Measurements from ENCODE around the gene NBPF9.
"Not testable (repeated sequence)": the region's sequence is repeated elsewhere in the genome, so short reads cannot be mapped to it uniquely, and the experiment has no call there.

The NBPF9 gene

GRCh38 chr1:149110343-149110742 is 7.0 kb upstream of the NBPF9 start:
- not testable (repeated sequence) for H3K27me3 ChIP-seq (ENCODE audit: insufficient read depth, low read length)

GRCh38 chr1:149102574-149102973 is 777 bp downstream of the NBPF9 start:
- H4K8ac ChIP-seq (ENCODE audit: low read depth, low read length); H3K14ac ChIP-seq (ENCODE audit: low read length); H3K79me2 ChIP-seq (ENCODE audit: control insufficient read depth, insufficient read depth, low read length, poor library complexity); H3K79me1 ChIP-seq (ENCODE audit: low read length); H3K36me3 ChIP-seq (ENCODE audit: control insufficient read depth in 1 of 2, insufficient read depth in 2 of 2, low read length in 2 of 2); H3K27me3 ChIP-seq (ENCODE audit: insufficient read depth, low read length); H3K4me3 ChIP-seq (ENCODE audit: low read depth, low read length); H2AFZ ChIP-seq (ENCODE audit: insufficient read depth, low read length, poor library complexity); H3K4me1 ChIP-seq (ENCODE audit: control insufficient read depth in 1 of 2, insufficient read depth in 2 of 2, low read length in 2 of 2); H3K18ac ChIP-seq (ENCODE audit: low read length); H3K4ac ChIP-seq (ENCODE audit: low read depth, low read length); DNase-seq; H3K23ac ChIP-seq (ENCODE audit: low read length); H2AK5ac ChIP-seq (ENCODE audit: low read length); H3K27ac ChIP-seq (ENCODE audit: low read depth, low read length); H4K12ac ChIP-seq (ENCODE audit: low read depth, low read length); H2BK120ac ChIP-seq (ENCODE audit: insufficient read depth, low read length, poor library complexity); H3K9ac ChIP-seq (ENCODE audit: low read length); H2BK12ac ChIP-seq (ENCODE audit: low read length); H4K91ac ChIP-seq (ENCODE audit: low read depth, low read length); H2BK5ac ChIP-seq (ENCODE audit: low read depth, low read length, poor library complexity); H3K9me3 ChIP-seq (ENCODE audit: insufficient read depth, low read depth, low read length): not testable (repeated sequence)
- peak overlapping the region; percentile 47 for H3K4me2 ChIP-seq (ENCODE audit: low read length)
- WGBS (ENCODE audit: extremely low coverage, insufficient coverage, insufficient read length): no CpG with 5 or more reads among the region's 16 CpGs

More at GRCh38 chr1:149110343-149110742, 7.0 kb upstream of the NBPF9 start:
- H3K79me1 ChIP-seq (ENCODE audit: low read length); H4K8ac ChIP-seq (ENCODE audit: low read depth, low read length); H3K18ac ChIP-seq (ENCODE audit: low read length); H2BK5ac ChIP-seq (ENCODE audit: low read depth, low read length, poor library complexity); H3K4me2 ChIP-seq (ENCODE audit: low read length); H2AK5ac ChIP-seq (ENCODE audit: low read length); H3K23ac ChIP-seq (ENCODE audit: low read length); H3K4ac ChIP-seq (ENCODE audit: low read depth, low read length); H3K36me3 ChIP-seq (ENCODE audit: control insufficient read depth in 1 of 2, insufficient read depth in 2 of 2, low read length in 2 of 2); H3K79me2 ChIP-seq (ENCODE audit: control insufficient read depth, insufficient read depth, low read length, poor library complexity); H3K4me3 ChIP-seq (ENCODE audit: low read depth, low read length); H3K9ac ChIP-seq (ENCODE audit: low read length); H2BK120ac ChIP-seq (ENCODE audit: insufficient read depth, low read length, poor library complexity); H3K9me3 ChIP-seq (ENCODE audit: insufficient read depth, low read depth, low read length); H3K14ac ChIP-seq (ENCODE audit: low read length); H4K91ac ChIP-seq (ENCODE audit: low read depth, low read length); H3K27ac ChIP-seq (ENCODE audit: low read depth, low read length); H4K12ac ChIP-seq (ENCODE audit: low read depth, low read length); DNase-seq; H2AFZ ChIP-seq (ENCODE audit: insufficient read depth, low read length, poor library complexity); H2BK12ac ChIP-seq (ENCODE audit: low read length); H3K4me1 ChIP-seq (ENCODE audit: control insufficient read depth in 1 of 2, insufficient read depth in 2 of 2, low read length in 2 of 2): not testable (repeated sequence)
- WGBS (ENCODE audit: extremely low coverage, insufficient coverage, insufficient read length): no CpG with 5 or more reads among the region's 2 CpGs

- no CpG with 5 or more reads among the region's 8 CpGs for WGBS (ENCODE audit: extremely low coverage, insufficient coverage, insufficient read length)
- not testable (repeated sequence) for H3K79me2 ChIP-seq (ENCODE audit: control insufficient read depth, insufficient read depth, low read length, poor library complexity); H3K9me3 ChIP-seq (ENCODE audit: insufficient read depth, low read depth, low read length); H3K4me2 ChIP-seq (ENCODE audit: low read length); H3K4me3 ChIP-seq (ENCODE audit: low read depth, low read length); H3K4me1 ChIP-seq (ENCODE audit: control insufficient read depth in 1 of 2, insufficient read depth in 2 of 2, low read length in 2 of 2); H4K91ac ChIP-seq (ENCODE audit: low read depth, low read length); H3K9ac ChIP-seq (ENCODE audit: low read length); H3K36me3 ChIP-seq (ENCODE audit: control insufficient read depth in 1 of 2, insufficient read depth in 2 of 2, low read length in 2 of 2); H3K27me3 ChIP-seq (ENCODE audit: insufficient read depth, low read length); H4K8ac ChIP-seq (ENCODE audit: low read depth, low read length); H2AFZ ChIP-seq (ENCODE audit: insufficient read depth, low read length, poor library complexity); H3K79me1 ChIP-seq (ENCODE audit: low read length); H3K18ac ChIP-seq (ENCODE audit: low read length); H2AK5ac ChIP-seq (ENCODE audit: low read length); H3K14ac ChIP-seq (ENCODE audit: low read length); H2BK5ac ChIP-seq (ENCODE audit: low read depth, low read length, poor library complexity); H2BK12ac ChIP-seq (ENCODE audit: low read length); H3K4ac ChIP-seq (ENCODE audit: low read depth, low read length); H2BK120ac ChIP-seq (ENCODE audit: insufficient read depth, low read length, poor library complexity); DNase-seq; H3K23ac ChIP-seq (ENCODE audit: low read length); H4K12ac ChIP-seq (ENCODE audit: low read depth, low read length); H3K27ac ChIP-seq (ENCODE audit: low read depth, low read length)
These were observed 5.1 kb downstream of the NBPF9 start for GRCh38 chr1:149098276-149098675.

- no CpG with 5 or more reads among the region's 6 CpGs for WGBS (ENCODE audit: extremely low coverage, insufficient coverage, insufficient read length)
- H4K91ac ChIP-seq (ENCODE audit: low read depth, low read length); H3K4ac ChIP-seq (ENCODE audit: low read depth, low read length); H2BK5ac ChIP-seq (ENCODE audit: low read depth, low read length, poor library complexity); H3K79me1 ChIP-seq (ENCODE audit: low read length); H3K14ac ChIP-seq (ENCODE audit: low read length); H4K8ac ChIP-seq (ENCODE audit: low read depth, low read length); H3K27ac ChIP-seq (ENCODE audit: low read depth, low read length); H3K23ac ChIP-seq (ENCODE audit: low read length); H3K18ac ChIP-seq (ENCODE audit: low read length); H3K9me3 ChIP-seq (ENCODE audit: insufficient read depth, low read depth, low read length); H3K9ac ChIP-seq (ENCODE audit: low read length); H3K4me1 ChIP-seq (ENCODE audit: control insufficient read depth in 1 of 2, insufficient read depth in 2 of 2, low read length in 2 of 2); H2BK120ac ChIP-seq (ENCODE audit: insufficient read depth, low read length, poor library complexity); H2BK12ac ChIP-seq (ENCODE audit: low read length); H2AFZ ChIP-seq (ENCODE audit: insufficient read depth, low read length, poor library complexity); H3K79me2 ChIP-seq (ENCODE audit: control insufficient read depth, insufficient read depth, low read length, poor library complexity); H3K36me3 ChIP-seq (ENCODE audit: control insufficient read depth in 1 of 2, insufficient read depth in 2 of 2, low read length in 2 of 2); H2AK5ac ChIP-seq (ENCODE audit: low read length); H3K27me3 ChIP-seq (ENCODE audit: insufficient read depth, low read length); DNase-seq; H3K4me3 ChIP-seq (ENCODE audit: low read depth, low read length); H3K4me2 ChIP-seq (ENCODE audit: low read length); H4K12ac ChIP-seq (ENCODE audit: low read depth, low read length): not testable (repeated sequence)
These were observed 10.2 kb downstream of the NBPF9 start for GRCh38 chr1:149093155-149093554.
